ENCODE data around the gene CDK6. TPM values are rescaled to one million over a fixed set of nuclear protein-coding genes. Genes with fewer than 3 reads are reported as not detected.

The CDK6 gene
- total RNA-seq, 1 experiment from 2014 or later, result 41.4 TPM

- H3K36me3 ChIP-seq (ENCODE audit: control insufficient read depth in 1 of 2, insufficient read depth in 2 of 2, low read length in 2 of 2), result peaks cover 9 to 12% of the 10 kb centered on the region in 2 experiments; a peak in 3 of 4 replicates
- intact Hi-C loops (cut with micrococcal nuclease), result no loop called here
- no peaks in the 10 kb centered on the region for H4K20me1 ChIP-seq (ENCODE audit: insufficient read depth)
- no peaks in the 10 kb centered on the region for H3K79me2 ChIP-seq (ENCODE audit: insufficient read depth, low read length)
- no peaks in the 10 kb centered on the region for H3K9me3 ChIP-seq (ENCODE audit: control insufficient read depth in 1 of 2, insufficient read depth in 1 of 2, low read depth in 1 of 2, low read length in 2 of 2)
- ChIA-PET RAD21 (ENCODE audit: low non-redundant PET in 1 of 2, low total read pairs in 2 of 2, uncharacterized antibody in 2 of 2, unreplicated experiment in 2 of 2) (no interaction called here), CTCF (no interaction called here), POLR2A (interaction anchor here (0.5 kb wide), 1 partner anchor 38 kb away, joined by 4 read pairs; no protein-coding TSS in a partner anchor)
- no TSS peak for BruUV-seq (replicated peaks)
- no peaks in the 10 kb centered on the region for H3K4me1 ChIP-seq (ENCODE audit: control insufficient read depth in 1 of 2, insufficient read depth in 2 of 2, low read length in 2 of 2)
- ATAC-seq (no peak), DNase-seq (ENCODE audit: low read depth, low spot score) (no peak)
- H3K4me2 ChIP-seq (ENCODE audit: low read length), result no peak overlapping the region
- TF ChIP-seq TCF7L2 (IDR thresholded peaks at IDR 0.05; ENCODE audit: borderline replicate concordance, extremely low read depth, insufficient read depth, insufficient read length) (no peak), SIN3A (IDR thresholded peaks at IDR 0.05; ENCODE audit: low read depth) (no peak), MAX (IDR thresholded peaks at IDR 0.05) (no peak), YY1 (IDR thresholded peaks at IDR 0.05; ENCODE audit: extremely low read depth, insufficient replicate concordance, low read depth, low read length) (no peak), FOSL1 (IDR thresholded peaks at IDR 0.05; ENCODE audit: low read depth) (no peak), CEBPB (IDR thresholded peaks at IDR 0.05; ENCODE audit: low read depth) (no peak), EGR1 (IDR thresholded peaks at IDR 0.05; ENCODE audit: low read depth) (no peak), SRF (IDR thresholded peaks at IDR 0.05; ENCODE audit: low read depth) (no peak), ZNF274 (IDR thresholded peaks at IDR 0.05; ENCODE audit: low read depth, low read length) (no peak), RAD21 (IDR thresholded peaks at IDR 0.05; ENCODE audit: low read depth) (no peak), ATF3 (IDR thresholded peaks at IDR 0.05) (no peak), EZH2 (IDR thresholded peaks at IDR 0.05) (no peak), ZFX (IDR thresholded peaks at IDR 0.05) (no peak), SP1 (IDR thresholded peaks at IDR 0.05; ENCODE audit: low read depth) (no peak), POLR2AphosphoS5 (IDR thresholded peaks at IDR 0.05; ENCODE audit: low read depth, low read length) (no peak; the same call in 1 of the 2 replicates)
- H3K9ac ChIP-seq (ENCODE audit: low read length), result no peak overlapping the region
- H3K4me3 ChIP-seq (replicated peaks in 1 of 2; ENCODE audit: low read depth in 1 of 2, low read length in 2 of 2), result no peak overlapping the region
- no peaks in the 10 kb centered on the region for H3K9me2 ChIP-seq (ENCODE audit: insufficient read depth)
- H3K27me3 ChIP-seq (ENCODE audit: insufficient read depth, low read length), result no peaks in the 10 kb centered on the region
- no peak overlapping the region for H2AFZ ChIP-seq (ENCODE audit: low read depth, low read length, poor library complexity, severe bottlenecking)
- no peak overlapping the region for H3K27ac ChIP-seq (ENCODE audit: low read depth, low read length)
Observed at GRCh38 chr7:92557249-92557648, 279.1 kb downstream of the CDK6 start.

Other genes starting within 250 kb of the CDK6 start
- gene FAM133B, start 246.2 kb downstream of the CDK6 start, total RNA-seq (2021; ENCODE audit: unreplicated experiment), result 28.8 TPM

Measured in HCT116 (cell line).